ENCODE results near the gene TMEM107.

Gene TMEM107

DNA sequence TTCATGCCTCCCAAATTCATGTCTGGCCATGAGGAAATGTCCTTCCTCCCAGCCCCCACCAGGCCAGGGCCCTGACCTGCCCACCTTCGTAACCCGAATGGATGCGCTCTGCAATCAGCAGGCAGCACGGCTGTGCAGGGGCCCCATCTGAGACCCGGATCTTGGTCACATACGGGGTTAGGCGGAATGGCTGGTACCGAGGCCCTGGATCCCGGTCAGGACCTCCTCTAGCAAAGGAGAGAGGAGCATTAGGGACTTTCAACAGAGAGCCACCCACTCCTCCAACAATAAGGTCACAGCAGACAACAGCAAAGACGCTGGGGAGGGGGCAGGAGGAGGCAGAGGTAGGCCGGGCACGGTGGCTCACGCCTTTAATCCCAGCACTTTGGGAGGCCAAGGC is 27.6 kb downstream of the TMEM107 start:
- DNase-seq: no peak

DNA sequence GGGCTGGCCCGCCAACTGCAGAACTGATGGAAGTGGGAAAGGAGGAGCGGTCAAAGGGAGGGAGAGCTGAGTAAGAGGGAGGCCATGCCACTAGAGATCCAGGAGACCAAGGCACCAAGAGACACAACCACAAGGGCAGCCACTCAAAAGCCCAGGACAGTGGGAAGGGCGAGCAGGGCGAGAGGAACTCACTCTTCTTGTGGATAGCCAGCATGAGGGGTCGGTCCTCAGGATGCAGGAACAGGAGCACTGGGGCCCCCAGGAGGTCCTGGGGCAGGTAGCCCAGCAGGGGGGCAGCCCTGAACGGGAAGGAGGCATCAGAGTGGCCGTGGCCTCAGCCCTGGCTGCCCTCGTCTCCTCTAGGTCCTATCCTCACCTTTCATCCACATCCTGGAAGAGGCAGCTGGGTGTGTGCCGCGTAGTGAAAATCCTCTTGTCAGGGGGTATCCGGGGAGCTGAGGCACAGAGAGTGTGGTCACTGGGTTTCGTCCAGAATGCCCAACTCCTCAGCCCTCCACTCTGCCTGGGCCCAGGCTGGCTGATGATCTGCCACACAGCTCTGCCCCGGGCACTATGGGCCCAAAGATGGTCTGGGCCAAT is 28.3 kb downstream of the TMEM107 start:
- DNase-seq: no peak

DNA sequence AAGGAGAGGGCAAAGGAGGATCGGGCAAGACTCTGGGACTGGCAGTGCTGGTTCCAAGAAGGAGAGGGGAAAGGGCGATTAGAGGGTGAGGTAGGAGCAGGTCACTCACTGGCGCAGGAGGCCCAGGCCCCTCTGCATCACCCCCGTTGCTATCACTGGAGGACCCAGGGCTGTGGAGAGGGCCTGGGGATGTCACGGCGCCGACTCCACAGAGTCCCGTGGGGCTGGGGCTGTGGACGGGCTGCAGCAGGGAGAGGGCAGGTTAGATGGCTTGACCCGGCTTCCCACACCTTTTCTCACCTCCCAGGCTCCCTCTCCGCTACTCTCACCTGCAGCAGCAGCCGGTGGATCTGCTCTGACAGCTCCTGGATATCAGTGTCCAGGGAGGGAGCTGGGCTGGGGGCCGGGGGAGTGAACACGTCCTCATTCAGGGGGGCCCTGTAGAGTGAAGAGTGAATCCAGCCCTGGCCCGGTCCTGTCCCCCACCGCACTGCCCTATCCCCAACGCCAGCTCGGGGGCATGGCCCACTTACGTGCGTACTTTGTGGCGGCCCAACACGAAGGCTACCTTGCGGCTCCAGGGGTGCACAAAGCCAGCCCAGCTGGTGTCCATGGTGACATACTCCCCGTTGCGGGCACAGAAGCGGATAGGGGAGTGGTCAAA is 28.9 kb downstream of the TMEM107 start:
- DNase-seq: no peak

DNA sequence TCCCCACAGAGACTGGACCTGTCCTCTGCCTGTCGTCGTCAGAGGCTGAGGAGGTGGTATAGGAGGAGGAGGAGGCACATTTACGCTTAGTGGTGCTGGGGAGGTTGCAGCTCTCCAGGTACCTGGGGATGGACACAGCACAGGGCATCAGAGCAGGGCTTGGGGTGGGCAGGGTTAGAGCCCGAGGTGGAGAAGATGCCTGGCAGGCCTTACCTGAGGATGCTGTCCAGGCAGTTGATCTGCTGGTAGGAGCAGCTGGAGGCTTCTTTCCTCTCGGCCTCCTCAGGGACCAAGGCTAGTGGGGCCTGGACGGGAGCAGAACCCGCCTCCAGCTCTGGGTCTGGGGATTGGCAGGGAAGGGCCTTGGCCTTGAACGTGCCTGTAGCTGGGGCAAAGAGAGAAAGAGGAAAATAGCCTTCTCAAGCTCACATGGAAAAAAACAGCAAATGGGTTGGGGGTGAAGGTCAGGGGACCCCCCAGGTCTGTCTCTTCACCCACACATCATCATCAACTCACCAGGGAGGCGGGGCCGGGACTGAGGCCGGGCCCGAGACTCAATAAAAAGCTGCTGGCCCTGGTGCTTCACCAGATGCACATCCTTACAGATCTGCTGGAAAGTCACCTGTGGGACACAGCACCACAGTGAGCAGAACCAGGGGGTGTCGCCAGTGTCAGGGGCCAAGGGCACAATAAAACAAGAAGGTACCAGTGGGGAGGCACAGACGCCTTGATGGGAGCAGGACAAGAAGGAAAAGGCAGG is 29.6 kb downstream of the TMEM107 start:
- no peak for DNase-seq

DNA sequence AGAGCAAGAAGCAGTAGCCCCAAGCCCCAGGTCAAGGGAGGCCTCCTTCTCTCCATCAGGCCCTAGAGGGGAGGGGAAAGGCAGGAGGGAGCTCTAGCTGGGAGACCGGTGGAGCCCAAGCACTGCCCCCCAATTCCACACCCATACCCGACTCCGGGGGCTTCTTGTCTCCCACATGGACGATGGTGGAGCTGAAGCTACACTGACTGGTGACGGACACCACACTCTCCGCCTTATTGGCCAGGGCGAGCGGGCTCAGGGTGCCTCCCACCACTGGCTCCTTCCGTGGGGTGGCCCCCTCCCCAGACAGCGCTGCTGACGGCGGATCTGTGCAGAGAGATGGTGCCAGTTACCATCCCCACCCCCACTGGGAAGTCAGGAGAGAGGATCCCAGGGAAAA is 30.4 kb downstream of the TMEM107 start:
- DNase-seq: no peak

DNA sequence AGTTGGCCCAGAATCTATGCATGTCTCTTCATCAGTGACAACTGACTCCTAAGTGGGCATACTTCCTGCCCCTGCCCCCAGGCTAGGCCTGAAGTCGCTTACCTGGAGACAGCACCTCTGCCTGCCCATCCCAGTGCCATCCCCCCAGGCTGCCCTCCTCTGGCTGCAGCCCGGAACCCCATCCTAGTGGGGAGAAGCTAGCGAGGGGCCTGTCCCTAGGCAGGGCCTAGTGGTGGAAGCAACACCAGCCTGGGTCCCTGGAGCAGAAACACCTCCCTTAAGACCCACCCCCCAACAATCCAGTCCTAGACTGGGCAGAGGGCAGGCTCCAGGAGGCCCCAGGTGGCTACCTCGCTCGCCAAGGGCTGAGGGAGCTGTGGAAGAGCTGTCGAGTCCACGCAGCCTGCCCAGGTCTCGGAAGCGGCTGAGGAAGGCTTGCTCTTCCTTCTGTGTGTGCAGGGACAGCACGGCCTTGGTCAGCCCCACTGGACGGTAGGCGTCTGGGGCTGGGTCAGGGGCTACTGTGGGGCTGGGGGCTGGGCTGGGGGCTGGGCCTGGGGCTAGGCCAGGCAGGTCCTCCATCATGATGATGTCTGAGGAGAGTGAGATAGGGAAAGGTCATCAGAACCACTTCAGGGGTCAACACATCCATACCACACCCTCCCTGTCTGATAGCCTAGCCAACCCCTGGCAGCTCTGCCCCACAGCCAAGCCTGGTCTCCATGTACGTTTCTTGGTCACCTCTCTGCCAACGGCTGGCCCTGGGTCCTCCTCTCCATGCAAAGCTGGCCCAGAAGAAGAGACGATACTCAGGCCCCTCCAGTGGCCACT is 31.6 kb downstream of the TMEM107 start:
- no peak for DNase-seq

DNA sequence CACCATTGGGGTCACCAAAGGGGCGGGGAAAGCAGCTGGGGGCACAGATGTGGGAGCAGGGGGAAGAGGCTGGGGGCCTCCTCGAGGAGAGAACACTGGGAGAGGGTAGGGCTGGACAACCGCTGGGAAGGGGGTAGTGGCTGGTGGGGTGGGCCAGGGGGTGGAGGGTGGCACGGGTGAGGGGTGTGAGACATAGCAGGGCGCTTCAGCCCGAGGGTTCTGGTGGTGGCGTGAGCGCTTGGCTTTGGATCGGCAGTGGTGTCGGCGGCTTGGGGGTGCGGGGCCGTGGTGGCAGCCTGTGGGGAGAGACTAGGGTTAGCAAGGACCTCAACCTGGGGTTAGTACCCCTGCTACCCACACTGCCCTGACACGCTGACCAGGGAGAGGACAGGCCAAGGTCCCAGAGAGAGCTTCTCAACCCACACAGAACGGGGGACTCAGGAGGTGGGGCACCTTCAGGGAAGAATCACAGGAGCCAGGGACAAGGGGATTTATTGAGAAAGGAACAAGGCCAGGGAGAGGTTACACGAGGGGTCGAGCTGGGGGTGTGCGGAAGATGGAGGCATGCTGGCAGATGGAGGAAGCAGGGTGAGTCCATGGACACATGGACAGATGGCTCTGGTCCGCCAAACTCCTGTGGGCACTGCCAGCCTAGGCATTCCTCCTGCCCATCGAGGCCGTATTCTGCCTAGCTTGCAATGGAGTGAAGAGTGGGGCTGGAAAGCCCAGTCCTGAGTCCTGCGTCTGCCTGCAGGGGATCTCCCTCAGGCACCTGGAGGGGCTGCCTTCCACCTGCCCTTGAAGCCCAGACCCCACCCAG is 32.4 kb downstream of the TMEM107 start:
- no peak for DNase-seq

DNA sequence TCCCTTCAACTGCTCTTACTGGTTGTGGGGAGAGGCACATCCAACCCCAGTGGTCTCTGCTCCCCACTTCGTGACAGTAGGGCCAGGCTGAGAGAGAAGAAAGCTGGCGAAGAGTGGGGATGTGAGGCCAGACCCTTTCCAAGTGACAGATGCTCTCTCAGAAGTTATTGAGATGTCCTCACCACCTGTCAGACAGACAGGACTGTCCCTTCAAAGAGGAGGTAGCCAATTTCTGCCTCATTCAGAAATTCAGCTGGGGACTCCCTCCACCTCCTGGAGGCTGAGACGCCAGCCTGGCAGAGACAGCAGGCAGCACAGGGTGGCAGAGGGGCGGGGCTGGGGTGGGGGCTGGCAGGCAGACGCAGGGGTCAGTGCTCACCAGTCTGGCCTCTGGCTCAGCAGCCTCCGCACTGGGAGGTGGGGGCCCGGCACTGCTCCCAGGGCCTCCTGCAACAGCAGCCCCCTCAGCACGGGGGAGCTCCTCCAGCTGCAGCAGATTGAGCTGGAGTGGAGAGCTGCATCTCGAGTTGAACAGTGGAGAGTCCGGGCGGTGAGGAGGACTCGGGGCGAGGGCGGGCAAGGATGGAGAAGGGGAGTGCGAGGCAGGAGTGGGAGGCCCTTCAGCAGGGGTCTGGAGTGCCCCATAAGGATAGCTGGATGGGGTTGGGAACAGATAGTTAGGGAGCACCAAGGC is 33.1 kb downstream of the TMEM107 start:
- DNase-seq: no peak

DNA sequence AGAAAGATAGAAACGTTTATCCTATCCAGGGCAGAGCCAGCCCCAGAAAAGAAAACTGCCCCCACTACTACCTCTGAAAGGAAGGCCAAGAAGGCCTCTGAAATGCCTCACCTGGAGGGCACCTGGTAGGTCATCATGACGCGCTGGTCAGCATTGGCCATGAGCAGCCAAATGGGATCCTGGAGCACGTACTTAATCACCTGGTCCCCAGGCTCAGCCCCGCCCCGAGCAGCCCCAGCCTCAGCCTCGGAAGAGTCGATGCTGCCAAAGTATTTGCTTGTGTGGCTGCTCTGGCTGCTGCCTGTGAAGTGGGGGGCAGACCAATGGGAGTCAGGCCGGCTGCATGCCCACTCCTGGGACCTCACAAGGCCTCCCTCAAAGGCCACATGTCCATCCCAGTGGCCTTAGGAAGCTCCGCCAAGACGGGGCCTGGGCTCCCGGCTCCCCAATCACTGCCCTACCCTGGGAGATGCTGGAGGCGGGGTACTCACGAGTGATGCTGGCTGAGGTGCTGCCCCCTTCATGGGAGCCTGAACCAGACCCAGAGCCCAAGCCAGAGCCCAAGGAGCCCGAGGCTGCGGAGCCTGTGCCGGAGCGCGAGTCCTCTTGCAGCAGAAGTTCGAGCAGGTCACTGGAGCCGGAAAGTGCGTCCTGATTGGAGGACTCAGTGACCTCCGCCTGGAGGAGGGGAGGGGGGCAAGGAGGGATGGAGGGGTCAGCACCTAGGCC is 33.9 kb downstream of the TMEM107 start:
- DNase-seq: no peak

DNA sequence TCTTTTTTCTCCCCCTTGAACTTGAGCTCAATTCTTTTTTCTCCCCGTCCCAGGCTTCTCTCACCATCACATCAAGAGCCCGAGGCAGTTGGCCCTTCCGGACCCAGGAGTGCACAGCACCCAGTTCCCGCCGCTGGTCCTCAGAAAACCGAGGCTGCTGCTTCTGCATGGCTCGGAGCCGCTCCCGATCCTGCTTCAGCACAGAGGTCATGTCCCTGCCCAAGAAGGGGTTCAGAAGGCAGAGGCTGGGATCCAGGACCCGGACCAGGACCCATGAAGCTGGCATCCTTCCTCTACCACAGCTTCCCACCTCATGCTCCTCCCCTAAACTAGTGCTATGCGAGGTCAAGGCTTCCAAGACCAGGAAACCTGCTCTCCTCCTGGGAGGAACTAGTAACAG is 34.4 kb downstream of the TMEM107 start:
- no peak for DNase-seq

DNA sequence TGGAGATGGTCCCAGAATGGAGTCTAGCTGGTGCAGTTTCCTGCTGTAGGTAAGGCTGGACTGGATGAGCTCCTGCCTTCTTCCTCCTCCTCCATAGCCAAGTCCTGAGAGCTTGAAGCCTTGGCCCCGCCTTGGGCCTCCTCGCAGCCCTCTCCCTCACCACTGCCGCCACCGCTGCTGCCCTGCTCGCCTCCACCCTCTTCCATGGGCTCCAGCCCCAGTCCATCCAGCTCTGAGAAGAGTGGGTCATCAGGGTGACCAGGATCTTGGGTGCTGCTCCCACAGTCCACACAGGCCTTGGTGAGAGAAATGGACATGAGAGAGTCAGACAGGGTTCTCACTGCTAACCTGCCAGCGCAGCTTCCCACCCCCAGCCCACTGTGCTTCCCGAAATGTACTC is 35.1 kb downstream of the TMEM107 start:
- no peak for DNase-seq

DNA sequence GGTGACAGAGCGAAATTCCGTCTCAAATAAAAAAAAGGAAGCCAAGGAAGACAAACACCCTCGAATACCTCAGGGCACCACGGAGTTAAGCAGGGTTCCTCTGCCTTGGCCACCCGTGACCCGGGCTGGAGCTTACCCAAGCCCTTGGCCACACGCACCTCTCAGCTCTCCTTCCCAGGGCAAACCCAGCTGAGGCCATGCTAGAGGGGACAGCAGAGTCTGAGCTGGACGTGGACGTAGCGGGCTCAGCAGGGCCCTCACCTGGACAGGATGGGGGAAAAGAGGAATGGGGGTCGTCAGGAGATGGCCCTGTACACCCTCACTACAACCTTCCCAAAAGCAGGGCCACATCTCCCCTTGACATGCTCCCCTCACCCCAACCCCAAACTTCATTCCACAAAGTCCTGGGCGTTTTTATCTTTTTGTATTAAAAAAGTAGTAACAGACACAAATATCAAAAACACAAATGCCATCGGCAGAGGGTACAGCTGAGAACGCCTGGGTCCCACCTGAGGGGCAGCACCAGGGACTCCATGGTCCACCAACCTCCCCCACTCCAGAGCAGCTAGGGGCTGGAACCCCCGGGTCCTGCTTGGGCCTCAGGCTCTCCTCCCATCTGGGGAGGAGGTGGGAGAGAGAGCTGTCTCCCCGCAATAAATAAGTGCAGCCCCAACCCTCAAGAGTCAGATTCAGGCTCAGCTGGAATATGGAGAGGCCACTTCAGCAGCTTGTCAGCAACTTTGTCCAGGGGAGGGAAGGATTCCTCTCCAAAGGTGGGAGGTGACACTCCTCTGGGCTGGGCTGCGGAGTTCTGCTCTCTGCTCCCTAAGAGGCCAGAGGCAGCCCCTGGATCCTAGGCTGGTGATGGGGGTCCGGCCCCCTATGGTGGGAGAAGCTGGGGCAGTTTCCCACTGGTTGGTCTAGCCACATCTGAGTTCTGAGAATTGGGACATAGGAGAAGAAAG is 35.8 kb downstream of the TMEM107 start:
- no peak for DNase-seq

DNA sequence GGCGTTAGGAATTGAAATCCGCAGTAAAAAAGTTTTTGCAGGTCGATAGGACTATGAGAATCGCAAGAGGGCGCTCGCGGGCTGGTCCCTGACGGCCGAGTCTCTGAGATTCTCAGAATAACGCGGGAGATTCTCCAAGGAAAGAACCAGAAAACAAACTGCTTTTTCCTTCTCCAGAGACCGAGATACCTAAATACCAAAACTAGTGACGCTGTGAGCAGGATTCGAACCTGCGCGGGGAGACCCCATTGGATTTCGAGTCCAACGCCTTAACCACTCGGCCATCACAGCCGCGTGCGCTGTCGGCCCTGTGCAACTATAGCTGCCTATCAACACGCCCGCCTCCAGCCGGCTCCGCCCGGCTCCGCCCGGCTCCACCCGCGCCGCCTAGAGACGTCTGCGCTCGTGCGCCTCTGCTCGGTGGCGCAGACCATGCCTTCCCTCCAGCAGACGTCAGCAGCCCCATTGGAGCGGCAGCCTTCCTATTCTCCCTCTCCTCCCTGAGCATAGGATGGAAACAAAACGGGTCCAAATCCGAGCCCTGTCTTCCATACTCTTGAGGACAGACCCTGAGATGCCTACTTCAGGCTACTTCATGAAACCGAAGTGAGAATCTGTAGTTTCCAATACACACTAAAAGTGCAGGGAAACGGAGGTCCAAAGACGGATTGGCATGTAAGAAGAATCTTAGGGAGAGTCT is 37.4 kb downstream of the TMEM107 start:
- peak; percentile 97 to 98 for DNase-seq

DNA sequence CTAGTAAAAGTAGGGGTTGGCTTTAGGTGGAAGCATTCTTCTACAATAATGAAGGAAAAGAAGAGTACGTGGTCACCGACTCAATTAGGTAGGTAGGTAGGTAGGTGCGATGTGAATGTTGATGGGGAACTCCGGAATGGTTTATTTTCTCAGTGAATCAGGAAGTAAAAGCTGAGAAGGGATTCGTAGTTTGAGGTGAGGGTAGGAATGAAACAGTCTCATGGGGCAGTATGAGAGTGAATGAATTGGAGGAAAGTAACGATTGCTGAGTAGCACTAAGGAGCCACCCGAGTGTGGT is 37.9 kb downstream of the TMEM107 start:
- no peak for DNase-seq

DNA sequence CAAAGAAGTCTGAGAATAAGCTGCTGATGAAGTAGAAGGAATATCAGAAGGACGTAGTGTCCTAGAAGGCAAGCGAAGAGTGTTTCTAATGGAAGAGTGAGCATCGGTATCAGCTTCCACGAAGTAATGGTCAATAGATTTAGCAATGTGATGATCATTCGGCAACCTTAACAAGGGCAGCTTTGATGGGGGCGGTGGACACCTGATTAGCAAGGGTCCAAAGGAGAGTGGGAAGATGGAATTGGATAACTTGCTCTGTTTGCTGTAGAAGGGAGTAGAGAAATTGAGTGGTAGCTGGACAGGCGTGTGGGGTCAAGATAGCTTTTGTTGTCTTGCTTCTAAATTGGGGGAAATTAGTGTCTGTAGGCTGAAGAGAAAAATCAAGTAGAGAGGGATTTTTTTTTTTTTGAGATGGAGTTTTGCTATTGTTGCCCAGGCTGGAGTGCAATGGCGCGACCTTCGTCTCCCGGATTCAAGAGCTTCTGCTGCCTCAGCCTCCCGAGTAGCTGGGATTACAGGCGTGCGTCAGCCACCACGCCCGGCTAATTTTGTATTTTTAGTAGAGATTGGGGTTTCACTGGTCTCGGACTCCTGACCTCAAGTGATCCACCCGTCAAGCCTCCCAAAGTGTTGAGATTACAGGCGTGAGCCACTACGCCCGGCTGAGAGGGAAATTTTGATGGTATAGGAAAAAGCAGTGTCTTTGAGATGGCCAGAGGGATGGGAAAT is 38.4 kb downstream of the TMEM107 start:
- DNase-seq: no peak

DNA sequence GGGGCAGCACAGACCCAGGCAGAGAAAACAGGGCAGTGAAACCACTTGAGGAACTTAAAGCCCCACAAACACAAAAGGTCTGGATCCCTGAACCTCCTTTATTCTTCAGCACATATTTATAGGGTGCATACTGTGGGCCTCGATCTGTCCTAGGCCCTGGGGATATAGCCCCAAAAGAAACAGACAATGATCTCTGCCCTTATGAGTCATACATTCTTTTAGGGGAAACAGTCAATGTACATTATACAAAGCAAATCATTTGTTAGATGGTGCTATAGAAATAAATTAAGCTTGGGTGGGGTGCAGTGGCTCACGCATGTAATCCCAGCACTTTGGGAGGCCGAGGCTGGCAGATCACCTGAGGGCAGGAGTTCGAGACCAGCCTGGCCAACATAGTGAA is 42.2 kb downstream of the TMEM107 start:
- no peak for DNase-seq

DNA sequence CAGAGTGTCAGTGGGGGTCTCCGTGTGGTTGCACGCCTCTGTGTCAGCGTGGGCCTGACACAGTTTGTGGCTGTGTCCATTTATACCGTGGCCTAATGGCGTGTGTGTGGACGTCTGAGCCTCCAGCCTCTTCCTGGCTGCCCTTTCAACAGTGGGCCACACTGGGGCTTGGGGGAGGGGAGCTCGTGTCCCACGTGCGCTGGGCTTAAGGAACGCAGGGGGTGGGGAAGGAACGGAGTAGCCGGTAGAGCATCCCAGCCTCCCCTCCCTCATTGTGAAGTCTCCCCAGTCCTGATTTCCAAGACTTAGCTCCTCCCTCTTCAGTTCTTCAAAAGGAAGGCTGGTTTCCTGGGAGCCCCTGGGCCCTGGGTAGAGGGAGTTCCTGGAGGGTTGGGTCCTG is 42.8 kb downstream of the TMEM107 start:
- DNase-seq: no peak

DNA sequence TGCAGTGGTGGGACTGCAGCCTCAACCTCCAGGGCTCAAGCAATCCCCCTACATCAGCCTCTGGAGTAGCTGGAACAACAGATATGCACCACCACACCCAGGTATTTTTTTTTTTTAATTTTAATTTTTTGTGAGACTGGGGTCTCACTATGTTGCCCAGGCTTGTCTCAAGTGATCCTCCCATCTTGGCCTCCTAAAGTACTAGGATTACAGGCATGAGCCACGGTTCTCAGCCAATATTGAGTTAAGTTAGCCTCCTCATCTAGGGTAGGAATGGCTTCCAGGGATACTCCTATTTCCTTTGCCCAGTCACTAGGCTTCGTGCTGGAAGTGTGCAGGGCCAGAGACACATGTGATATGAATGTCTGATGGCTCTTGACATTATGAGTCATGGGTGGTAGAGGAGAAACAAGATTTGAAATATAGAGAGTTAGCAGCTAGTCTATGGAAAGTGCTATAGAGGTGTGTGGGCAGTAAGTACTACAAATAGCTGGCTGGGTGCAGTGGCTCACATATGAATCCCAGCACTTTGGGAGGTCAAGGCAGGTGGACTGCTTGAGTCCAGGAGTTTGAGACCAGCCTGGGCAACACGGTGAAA is 44.2 kb downstream of the TMEM107 start:
- DNase-seq: no peak

Measured in NCI-H446 (cell line).